ENCODE measurements around the gene PCCA.
"Not testable (repeated sequence)": the region's sequence is repeated elsewhere in the genome, so short reads cannot be mapped to it uniquely, and the experiment has no call there.

The PCCA gene

DNA sequence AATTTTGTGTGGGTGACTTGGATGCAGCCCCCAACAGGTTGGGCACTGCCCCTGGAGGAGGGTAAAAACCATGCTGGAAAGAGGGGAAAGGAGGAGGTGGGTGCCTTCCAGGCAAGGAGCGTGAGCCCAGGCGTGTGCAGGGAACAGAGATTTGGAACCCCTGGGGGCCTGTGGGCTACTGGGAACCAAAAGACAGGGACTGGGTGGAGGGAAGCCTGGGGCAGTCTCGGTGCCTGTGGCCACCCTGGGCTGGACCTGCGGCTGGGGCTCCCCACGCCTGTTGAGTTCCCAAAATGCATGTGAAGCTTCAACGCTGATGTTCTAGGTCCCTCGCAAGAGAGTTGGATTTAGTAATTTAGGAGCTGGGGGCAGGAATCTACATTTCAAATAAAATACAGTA, 474.9 kb downstream of the PCCA start:
- no peak for DNase-seq

DNA sequence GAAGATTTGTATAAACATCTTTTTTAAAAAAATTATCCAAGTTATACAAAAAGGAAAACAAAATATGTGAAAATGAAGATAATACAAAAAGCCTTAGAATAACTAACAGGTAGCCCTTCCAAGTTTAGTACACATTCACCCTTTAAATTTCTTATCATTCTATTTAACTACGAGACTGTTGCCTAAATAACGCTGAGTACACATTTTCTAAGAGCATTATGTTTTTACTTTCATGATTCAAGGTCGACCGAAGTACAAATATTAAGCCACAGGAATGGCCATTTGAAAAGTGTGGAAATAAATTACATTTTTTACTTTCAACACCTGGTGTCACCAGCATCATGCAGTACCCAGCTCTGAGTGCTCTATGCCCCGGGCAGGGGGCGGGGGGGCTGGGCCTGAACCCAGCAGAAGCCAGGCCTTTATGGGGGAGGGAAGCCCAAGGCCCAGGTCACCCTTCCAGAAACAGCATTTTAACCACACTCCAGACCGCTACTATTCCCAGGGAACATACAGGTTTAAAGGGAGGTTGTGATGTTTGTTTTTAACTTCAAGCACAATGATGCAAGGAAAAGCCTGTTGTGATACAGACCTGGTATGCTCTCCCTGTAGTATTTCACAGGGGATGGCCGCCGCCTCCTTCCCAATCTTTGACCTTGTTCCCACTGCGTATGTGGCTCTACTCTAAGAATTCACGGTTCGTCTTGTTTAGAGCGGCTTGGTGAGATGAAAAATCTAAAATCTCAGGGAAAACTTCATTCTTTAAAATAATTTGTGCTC, 475.7 kb downstream of the PCCA start:
- DNase-seq, result no peak

DNA sequence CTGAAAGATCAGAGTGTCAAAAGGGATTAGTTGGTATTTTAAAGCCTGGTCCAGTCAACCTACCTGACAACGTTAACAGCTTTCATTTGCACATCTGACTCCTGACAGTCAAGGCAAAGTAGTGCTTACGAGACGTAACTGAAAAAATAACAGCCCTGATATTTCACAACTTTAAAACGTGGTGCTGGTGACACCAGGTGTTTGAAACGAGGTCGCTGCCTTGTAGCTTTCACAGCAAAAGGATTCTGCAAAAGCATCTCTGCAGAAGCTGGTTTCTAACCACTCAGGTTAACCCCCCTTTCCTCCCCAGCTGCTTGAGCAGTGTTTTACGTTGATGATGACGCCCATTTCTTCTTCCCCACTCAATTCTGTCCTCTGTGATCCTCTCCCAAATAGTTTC, 476.4 kb downstream of the PCCA start:
- no peak for DNase-seq

DNA sequence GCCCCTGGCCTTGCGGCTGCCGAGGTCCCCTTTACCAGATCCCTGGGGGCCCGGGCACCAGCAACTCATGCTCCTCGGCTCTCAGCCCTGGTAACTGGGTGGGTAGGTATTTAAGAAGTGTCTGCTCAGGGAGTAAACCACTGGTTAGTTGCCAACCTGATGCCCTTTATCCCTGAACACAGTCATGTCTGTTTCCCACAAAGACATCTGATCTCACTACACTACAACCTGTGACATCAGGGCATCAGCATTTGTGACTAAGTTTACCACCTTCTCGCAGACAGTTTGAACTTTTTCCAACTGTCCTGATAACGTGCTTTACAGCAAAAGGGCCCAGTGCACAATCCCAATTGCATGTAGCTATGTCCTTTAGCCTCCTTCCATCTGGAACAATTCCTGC, 477.6 kb downstream of the PCCA start:
- DNase-seq, result no peak

DNA sequence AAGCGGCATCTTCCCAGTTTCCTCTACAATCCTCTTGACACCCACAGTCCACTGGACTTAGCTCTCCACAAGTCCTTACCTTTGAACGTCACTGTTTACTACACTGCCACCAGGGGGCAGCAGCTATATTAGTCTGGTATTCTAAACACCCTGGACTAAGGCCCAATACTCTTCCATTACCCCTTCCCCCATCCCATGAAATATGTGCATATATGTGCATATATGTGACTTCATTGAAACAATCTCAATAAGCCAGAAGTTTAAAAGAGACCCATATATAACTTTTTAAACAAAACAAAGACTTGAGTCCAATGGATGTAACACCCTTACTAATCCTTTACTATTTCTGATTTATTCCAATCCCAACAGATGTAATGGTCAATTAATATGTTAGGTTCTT, 484.2 kb downstream of the PCCA start:
- peak; percentile 77 for DNase-seq

DNA sequence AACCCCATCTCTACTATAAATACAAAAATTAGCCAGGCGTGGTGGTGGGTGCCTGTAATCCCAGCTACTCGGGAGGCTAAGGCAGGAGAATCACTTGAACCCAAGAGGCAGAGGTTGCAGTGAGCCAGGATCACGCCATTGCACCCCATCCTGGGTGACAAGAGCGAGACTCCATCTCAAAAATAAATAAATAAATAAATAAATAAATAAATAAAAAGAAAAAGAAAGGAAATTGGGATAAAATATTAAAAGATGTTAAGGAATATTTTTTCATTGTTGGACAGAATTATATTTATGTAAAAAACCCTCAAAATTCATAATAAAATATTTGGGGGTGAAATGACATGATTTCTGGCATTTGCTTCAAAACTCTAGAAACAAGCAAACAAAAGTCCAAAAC, 488.3 kb downstream of the PCCA start:
- not testable (repeated sequence) for DNase-seq
